ENCODE data around the gene RPS15A.
A peak's percentile ranks its signal among the peaks of the same experiment; 100 is the strongest.

GRCh38 chr16:18801145-18801972 lies 11.2 kb upstream of the RPS15A start, which contains the start of gene ARL6IP1:
- peak; percentile 92 to 97 (median 94) for TF ChIP-seq CTCF (IDR thresholded peaks at IDR 0.05)
- peak; percentile 97 to 99 for TF ChIP-seq POLR2A (IDR thresholded peaks at IDR 0.05)
